Thoracic aorta (tissue), 2 donors: Measurements from ENCODE around the gene GNAO1. TPM values are rescaled to one million over a fixed set of nuclear protein-coding genes. Genes with fewer than 3 reads are reported as not detected.

Experiments used
- ATAC-seq: fragments of 150-250 bp; one replicate; pipeline ENCODE4 v1.8.0; 2017; ENCODE audit warnings: low read depth; ENCODE audit not compliant: insufficient number of reproducible peaks, low FRiP score
- DNase-seq: peaks from one replicate; pipeline ENCODE4 v3.0.0-alpha.2; 2020; ENCODE audit warnings: low spot score
- H3K27ac ChIP-seq, 2 donors: fragments of 200-600 bp; sonication (generic); 1 replicate in 1 of 2; 2 replicates in 1 of 2; pipeline ENCODE4 v1.5.1; 2016; ENCODE audit warnings: mild to moderate bottlenecking in 2 of 2, moderate library complexity in 2 of 2
- H3K27me3 ChIP-seq: fragments of 200-600 bp; sonication (generic); replicated peaks from 2 replicates; pipeline ENCODE4 v1.6.0; 2016; ENCODE audit warnings: mild to moderate bottlenecking; ENCODE audit not compliant: insufficient read depth
- H3K36me3 ChIP-seq: fragments of 200-600 bp; sonication (generic); one replicate; pipeline ENCODE4 v1.5.1; 2016
- H3K4me1 ChIP-seq, 2 donors: fragments of 200-600 bp; sonication (generic); 1 replicate in 1 of 2; 2 replicates in 1 of 2; pipeline versions ENCODE4 v1.5.1 to v1.6.0; 2016; ENCODE audit warnings: low read depth in 2 of 2, mild to moderate bottlenecking in 1 of 2; ENCODE audit not compliant: control insufficient read depth in 1 of 2
- H3K4me3 ChIP-seq: fragments of 200-600 bp; sonication (generic); 2 replicates; pipeline ENCODE4 v1.5.1; 2016; ENCODE audit warnings: mild to moderate bottlenecking
- H3K9me3 ChIP-seq: fragments of 200-600 bp; sonication (generic); 2 replicates; pipeline ENCODE4 v1.5.1; 2016
- CTCF ChIP-seq: fragments of 200-600 bp; sonication (generic); IDR thresholded peaks from one replicate; pipeline ENCODE4 v1.5.1; 2019; ENCODE audit warnings: antibody characterized with exemption
- total RNA-seq, 2 donors: library from RNA; depleted of rRNA; stranded (reverse); fragments of >200 nt; gene quantifications; one replicate each; pipeline versions ENCODE4 v1.1.0 to v1.2.3, GENCODE V29; 2016

Gene GNAO1
- total RNA-seq, 2 donors from 2014 or later: 2.0 to 4.5 TPM

GRCh38 chr16:56362057-56362655 lies 170.9 kb downstream of the GNAO1 start:
- no peak for TF ChIP-seq CTCF
- DNase-seq: no peak
- Histone ChIP-seq H3K36me3 (peaks cover 41% of the 10 kb centered on the region), H3K4me1 (peaks cover 0 to 4% of the 10 kb centered on the region in 2 donors), H3K27ac (no peak overlapping the region), H3K9me3 (no peaks in the 10 kb centered on the region), H3K27me3 (no peaks in the 10 kb centered on the region), H3K4me3 (no peak overlapping the region)
- no peak for ATAC-seq

GRCh38 chr16:56362706-56363105 lies 171.4 kb downstream of the GNAO1 start:
- no peaks in the 10 kb centered on the region for H3K27me3 ChIP-seq
- H3K4me3 ChIP-seq: no peak overlapping the region
- no peak for TF ChIP-seq CTCF
- H3K27ac ChIP-seq: no peak overlapping the region
- H3K9me3 ChIP-seq: no peaks in the 10 kb centered on the region
- peaks cover 42% of the 10 kb centered on the region for H3K36me3 ChIP-seq
- no peak for DNase-seq
- no peak for ATAC-seq
- H3K4me1 ChIP-seq: no peaks in the 10 kb centered on the region

GRCh38 chr16:56363181-56363716 lies 172.0 kb downstream of the GNAO1 start:
- Histone ChIP-seq H3K36me3 (peaks cover 47% of the 10 kb centered on the region), H3K9me3 (no peaks in the 10 kb centered on the region), H3K27me3 (no peaks in the 10 kb centered on the region), H3K4me3 (no peak overlapping the region), H3K27ac (no peak overlapping the region), H3K4me1 (no peaks in the 10 kb centered on the region)
- DNase-seq: no peak
- no peak for TF ChIP-seq CTCF
- ATAC-seq: no peak

DNA sequence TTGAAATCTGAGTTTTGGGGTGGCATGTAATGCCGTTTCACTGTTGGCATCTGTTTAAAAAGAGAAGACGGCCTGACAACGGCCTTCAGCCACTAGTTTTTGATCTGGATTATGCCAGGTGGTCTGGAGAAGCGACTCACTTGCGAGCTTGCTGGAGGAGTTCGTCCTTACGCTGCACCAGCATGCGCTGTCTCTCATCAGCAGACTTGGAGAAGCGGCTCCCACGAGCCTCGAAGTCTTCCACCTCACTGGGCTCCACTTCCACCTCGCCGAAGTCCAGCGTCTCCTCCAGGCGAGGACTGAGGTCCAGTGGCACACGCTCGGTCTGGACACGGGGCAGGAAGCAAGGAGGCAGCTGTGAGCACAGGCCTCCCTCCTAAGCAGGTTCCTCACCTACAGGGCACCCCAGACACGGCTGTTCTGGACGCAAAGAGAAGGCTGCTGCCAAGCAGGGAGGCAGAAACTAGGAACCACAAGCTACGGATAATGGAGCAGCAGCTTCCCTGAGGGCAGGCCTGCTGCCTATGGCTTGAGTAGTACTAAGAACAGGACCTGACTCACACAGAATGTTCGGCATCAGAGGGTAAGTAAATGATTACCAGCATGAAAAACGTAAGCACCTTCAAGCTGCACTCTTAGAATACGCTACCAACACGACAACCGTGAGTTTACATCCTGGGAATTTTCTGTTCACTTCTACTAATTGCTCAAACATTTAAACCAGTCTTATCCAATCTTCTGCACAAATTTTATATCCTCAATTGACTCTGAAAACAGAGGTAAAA lies 172.7 kb downstream of the GNAO1 start:
- Histone ChIP-seq H3K27me3 (no peaks in the 10 kb centered on the region), H3K4me1 (no peaks in the 10 kb centered on the region), H3K27ac (no peak overlapping the region), H3K9me3 (no peaks in the 10 kb centered on the region), H3K4me3 (no peak overlapping the region), H3K36me3 (peaks cover 52% of the 10 kb centered on the region)
- DNase-seq (no peak), ATAC-seq (no peak)
- no peak for TF ChIP-seq CTCF

DNA sequence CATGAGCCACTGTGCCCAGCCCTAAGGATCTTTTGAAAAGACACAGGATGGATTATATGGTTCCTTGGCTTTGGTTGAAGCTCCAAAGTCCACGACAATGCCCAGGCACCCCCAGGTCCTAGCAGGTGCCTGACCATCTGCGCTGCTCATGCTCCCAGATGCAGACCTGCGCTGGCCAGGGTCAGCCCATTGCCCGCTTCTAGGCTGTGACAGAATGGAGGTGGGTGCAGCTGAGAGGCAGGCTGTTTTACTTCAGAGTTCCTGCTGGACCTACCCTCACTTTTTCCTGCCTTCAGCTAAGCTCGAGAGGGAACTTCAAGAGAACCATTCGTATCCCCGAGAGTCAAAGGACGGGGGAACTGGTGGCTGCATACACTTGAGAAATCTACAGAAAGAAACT lies 173.6 kb downstream of the GNAO1 start:
- ATAC-seq (no peak), DNase-seq (no peak)
- no peak for TF ChIP-seq CTCF
- Histone ChIP-seq H3K36me3 (peaks cover 55% of the 10 kb centered on the region), H3K4me3 (no peak overlapping the region), H3K4me1 (peaks cover 0 to 2% of the 10 kb centered on the region in 2 donors), H3K9me3 (no peaks in the 10 kb centered on the region), H3K27ac (no peak overlapping the region), H3K27me3 (no peaks in the 10 kb centered on the region)
